GM18520 (cell line): ENCODE results near the gene TRIM26.
A peak's percentile ranks its signal among the peaks of the same experiment; 100 is the strongest.

ENCODE experiments used
- ATAC-seq: cut with Tn5 transposase; IDR thresholded peaks from one replicate; pipeline ENCODE4 v1.9.1; 2021; ENCODE audit not compliant: unreplicated experiment

The TRIM26 gene

DNA sequence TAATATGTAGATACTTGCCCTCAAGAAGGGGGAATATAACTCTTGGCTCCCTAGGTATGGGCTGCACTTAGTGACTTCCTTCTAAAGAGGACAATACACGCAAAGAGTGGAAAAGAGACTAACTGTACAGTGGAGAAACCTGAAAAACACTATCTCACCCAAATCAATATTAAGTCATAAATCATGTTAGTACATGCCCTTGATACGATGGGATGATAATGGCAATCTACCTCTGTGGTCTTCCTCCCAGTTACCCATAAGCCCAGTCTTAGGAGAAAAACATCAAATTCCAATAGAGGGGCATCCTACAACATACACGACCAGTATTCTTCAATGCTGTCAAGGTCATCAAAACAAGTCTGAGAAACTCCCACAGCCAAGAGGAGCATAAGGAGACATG lies 1.3 kb downstream of the TRIM26 start:
- no peak for ATAC-seq

DNA sequence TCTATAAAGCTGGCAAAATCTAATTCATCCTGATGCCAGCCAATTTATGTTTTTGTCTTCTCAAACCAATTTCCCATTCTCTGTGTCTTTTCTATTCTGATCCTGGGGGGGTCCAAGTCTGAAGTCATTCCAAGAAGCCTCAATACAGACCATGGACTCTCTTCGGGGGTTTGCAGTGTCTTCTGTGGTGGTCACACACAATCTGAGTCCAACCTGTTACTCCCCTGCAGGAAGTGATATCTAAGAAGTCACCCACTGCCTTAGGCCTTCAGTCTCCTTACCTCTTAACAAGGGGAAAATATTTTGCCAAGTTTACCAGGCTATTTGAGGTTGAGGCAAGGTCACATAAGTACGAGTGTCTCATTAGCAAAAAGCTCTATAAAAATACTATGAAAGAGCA lies 1.9 kb downstream of the TRIM26 start:
- no peak for ATAC-seq

DNA sequence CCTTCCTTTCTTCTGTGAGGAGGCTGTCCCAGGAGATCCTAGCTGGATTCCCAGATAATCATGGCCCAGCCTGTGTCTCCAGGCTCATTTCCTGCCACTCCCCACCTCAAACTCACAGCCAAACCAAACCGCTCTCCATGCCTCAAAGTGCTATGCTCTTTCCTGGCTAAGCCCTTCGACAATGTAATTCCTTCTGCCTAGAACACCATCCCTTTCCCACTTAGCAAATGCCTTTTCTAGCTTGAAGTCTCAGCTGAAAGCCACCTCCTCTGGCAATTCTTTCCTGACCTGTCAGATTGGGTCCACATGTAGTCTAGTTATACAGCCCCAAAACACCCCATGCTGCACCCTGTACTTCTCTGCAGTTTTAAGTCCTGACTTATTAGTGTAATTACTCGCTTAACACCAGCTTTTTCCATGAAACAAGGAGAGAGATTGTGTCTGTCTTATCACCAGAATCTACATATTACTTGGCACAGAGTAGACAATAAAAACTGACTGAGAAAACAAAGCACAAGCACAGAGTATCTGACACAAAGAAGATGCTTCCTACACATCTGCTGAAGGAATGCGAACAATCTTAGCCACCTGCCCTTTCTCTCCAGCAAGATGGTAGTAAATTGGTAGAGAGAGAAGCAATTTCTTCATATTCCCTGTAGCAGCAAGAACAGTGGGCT lies 5.4 kb downstream of the TRIM26 start:
- no peak for ATAC-seq

DNA sequence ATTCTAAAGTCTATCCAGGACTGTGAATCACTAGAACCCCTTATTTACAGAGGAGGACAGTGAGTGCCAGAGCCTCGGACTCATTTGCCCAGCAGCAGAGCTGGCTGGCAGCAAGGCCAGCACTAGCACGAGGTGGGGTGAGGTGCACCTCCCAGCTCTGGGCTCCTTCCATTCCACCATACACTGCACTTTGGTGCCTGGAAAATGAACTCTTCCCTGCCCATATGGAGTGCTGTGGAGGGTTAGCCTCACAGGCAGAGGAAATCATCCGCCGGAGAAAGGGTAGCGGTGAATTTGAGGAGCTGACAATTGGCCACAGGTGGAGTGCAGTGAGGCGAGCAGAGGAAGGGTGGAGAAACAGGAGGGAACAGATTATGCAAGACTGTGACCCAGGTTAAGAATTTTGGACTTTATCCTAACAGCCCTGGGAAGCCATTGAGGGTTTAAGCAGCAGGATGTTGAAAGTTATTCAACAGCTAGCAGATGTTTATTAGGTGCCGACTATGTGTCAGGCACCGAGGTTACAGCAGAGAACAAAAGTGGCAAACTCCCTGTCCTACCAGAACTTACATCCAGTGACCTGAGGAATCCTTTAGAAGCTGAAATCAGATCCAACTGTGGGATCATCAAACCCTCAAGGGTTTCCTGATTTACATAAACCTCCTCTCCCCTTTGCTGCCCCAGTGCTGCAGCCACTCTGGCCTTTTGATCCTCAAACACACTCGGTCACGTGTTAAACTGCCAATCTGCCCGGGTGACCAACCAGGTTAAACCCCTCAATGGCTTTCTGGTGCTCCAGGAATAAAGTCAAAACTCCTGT lies 6.2 kb downstream of the TRIM26 start:
- ATAC-seq: no peak

DNA sequence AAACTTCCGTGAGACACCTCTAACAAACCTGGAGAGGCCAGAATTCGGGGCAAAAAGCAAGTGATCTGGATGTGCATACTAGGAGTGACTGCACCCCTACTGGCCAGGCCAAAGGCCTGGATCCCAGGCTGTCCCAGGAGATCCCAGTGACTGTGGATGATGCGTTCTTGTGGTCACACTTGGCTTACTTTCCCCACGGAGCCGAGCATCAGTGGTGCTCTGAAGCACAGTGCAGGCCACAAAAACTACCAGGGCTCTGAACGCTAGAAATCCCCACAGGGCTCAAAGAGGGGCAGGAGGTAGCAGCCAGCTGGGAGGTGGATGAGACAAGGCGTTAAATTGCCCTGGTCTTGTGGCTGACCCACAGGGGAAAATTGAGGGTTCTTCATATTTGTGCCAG lies 7.1 kb downstream of the TRIM26 start:
- ATAC-seq: no peak

DNA sequence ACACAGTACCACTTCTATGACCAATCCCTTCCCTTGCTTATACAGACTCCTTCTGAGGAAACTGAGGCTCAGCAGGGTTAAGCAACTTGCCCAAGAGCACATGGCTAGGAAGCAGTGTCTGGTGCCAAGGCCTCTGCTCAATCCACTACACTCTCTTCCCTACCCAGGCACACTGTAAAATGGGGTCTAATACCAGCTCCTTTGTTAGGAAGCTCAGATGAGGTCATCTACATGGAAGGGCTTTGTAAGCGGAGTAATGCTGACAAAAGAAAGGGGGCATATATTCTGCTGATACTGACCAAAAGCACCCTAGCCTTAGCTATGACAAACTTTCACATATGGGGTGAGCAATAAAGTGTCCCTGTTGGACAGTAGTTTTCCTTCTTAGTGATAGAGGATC lies 9.1 kb downstream of the TRIM26 start:
- ATAC-seq: no peak

DNA sequence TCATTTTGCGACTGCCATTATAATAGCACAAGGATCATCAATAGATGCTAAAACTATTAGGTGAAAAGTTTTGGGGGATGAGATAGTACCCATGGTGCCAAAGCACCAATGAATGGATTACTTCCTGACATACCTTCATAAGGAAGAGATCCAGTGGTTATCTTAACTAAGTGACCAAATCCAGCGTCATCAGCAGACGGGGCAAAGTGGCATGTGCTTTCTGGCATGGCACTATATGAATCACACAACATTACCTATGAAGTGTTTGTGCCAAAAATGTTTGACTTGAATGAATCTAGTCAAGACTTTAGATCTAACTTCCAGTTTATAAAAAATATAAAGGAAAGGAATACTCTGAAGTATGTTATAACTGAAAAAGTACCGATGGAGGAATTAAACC lies 10.8 kb downstream of the TRIM26 start:
- no peak for ATAC-seq

DNA sequence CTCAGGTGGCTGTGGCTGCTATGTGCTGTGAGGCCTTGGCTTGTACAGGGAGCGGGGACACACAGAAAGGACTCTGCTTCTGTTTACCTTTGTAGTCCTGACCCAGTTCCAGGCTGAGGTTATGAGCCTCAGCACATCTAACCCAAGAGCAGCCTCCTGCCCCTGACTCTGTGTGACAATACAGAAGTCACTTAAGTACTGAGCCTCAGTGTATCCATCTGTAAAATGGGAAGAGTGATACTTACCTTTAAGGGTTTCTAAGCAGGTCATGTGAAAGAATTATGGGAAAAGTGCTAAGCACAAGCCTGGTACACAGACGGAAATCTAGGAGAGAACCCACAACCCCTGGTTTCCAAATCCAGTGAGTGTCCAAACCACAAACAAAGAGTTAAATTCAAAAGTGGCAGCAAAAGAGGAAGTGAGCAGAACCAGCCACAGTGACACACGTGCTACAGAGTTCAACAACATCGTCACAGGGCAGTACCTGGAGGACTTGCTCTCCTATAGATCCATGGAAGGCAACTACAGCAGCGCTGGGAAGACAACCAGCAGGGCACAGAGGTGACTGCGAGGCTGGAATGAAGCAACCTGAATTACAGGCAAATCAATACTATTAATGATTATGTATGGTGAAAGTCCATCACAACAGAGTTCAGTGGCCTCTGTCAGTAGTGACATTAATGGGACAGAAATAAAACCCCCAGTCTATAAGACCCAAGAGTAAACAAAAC lies 12.5 kb downstream of the TRIM26 start:
- peak; percentile 53 for ATAC-seq

DNA sequence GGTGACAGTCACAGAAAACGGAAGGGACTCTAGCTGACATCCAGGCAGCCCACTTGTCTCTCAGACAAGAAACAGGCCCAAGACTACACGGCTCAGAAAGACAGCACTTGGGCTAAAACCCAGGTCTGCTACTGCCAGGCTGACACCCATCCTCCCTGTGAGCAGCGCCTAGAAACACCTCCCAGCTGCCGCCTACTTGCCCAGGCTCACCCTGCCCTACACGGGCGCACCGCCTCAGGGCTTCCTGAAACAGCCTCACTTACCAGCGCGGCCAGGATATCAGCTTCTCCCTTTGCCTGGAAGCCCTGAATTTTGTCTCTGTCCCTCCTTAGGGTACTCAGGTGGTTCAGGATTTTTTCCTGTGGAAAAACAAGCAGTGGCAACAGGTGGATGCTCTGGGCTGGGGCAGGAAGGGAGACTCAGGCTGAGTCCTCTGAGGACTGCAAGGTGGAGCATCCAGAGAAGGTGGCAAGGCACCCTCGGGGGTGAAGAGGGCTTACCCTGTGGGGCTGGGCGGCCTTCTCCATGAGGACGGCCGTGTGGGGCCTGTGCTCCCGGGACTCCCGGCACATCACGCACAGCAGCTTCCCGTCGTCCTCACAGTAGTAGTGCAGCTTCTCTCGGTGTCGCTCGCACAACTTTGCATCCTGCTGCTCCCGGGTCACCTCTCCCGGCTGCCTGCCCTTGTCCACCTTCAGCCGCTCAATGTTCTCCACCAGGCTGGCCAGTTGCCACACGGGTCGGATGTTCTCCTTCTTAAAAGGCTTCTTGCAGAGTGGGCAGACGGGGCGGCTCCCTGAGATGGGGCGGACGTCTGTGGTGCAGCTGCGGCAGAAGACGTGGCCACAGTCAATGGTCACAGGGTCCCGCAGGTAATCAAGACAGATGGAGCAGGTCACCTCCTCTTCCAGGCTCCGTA lies 14.8 kb downstream of the TRIM26 start:
- no peak for ATAC-seq

DNA sequence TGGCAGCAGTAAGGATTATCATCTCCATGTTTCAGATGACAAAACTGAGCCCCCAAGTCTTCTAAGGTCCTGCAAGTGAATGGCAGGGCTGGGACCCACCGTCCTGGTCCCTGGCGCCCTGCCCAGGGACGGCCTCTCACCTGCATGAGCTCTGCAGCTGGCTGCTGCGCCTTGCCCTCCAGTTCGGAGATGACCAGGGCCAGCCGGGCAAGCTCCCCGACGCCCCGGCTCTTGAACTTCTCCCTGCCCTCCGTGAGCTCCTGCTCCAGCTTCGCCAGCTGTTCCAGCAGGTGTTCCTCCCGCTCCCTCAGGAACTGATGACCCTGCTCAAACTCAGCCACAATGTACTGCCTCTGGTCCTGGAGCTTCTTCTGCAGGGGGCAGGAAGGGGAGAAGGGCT lies 16.8 kb downstream of the TRIM26 start:
- no peak for ATAC-seq

DNA sequence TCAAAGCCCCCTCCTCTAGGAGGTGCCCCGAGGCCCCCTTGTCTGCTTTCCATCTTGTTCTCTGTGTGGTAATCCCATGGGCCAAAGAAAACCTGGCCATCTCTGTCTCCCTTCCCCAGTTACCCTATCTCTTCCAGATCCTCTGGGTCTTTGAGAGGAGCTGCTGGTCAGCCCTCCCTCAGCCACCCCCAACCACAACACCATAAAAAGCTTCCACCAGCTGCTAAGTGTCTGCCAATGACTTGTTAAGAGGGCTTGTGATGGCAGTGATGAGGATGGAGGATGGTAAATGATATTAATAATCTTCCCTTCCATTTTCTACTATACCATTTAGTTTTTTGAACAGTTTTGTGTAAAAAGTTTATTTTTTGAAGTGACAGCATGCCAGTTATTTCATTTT lies 17.3 kb downstream of the TRIM26 start:
- no peak for ATAC-seq

DNA sequence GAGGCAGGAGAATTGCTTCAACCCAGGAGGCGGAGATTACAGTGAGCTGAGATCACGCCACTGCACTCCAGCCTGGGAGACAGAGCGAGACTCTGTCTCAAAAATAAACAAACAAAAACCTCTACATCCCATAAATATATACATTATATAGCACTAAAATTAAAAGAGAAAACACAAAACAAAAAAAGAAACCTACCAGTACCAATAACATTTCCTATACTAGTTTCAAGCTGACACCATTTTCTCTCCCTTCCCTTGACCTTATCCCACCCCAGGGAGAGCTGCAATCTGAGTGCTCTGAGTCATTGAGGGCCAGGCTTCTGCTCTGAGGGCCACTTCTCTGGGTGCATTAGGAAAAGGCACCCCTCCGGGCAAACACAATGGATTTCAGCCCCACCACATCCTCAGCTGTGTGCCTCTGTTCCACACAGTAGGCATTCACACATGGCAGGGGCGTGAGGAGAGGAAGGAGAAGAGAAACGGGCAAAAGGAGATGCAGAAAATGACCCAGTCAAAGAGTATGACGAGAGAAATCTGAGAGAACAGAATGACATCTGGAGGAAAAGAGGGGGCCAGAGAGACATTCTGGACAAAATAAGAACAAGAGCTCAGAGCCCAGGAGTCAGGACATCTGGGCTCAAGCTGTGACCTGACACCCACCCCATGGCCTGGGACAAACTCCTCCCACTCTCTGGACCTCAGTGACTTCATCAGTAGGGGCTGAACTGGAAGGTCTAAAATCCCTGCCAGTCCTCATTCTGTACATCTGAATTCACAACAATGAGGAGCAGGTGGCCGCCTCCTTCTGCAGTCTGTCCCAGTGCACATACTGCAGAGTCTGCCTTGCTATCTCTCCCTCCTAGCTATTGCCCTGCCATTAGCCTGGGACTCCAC lies 18.2 kb downstream of the TRIM26 start:
- ATAC-seq: no peak

DNA sequence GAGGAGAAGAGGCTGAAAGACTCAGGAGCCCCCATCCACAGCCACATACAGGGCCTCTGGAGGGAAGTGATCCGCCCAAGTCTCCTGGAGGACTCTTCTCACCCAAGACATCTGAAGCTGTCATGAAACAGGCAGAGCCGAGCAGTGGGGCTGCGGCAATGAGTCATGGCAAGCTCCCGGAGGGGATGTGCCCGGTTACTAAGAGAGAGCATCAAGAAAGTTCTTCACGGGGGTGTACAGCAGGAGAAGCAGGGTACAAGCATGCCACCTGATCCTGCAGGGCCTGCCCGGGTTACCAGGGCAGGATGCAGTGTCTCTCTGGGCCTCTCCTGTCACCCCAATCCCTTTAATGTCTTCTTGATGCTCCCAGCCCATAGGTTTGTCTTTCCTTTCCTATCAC lies 21.1 kb downstream of the TRIM26 start:
- ATAC-seq: no peak

DNA sequence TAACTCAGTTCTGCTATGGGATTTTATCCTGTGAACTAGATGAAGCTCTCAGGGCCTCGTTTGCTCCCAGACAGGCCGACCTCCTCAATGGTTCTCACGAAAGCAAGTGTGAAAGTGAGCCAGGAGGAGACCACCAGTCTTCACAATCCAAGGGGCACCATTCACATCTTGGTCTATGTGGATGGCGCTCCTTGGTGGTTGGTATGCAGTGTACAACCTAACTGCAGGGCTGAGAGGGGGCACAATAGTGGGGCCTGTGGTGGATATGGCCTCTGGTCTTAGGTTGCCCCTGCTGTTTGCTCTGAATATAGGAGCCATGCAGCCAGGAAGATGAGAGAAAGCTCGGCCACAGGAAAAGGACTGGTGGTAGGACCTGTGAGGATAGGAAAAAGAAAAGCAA lies 24.7 kb downstream of the TRIM26 start:
- ATAC-seq: no peak

DNA sequence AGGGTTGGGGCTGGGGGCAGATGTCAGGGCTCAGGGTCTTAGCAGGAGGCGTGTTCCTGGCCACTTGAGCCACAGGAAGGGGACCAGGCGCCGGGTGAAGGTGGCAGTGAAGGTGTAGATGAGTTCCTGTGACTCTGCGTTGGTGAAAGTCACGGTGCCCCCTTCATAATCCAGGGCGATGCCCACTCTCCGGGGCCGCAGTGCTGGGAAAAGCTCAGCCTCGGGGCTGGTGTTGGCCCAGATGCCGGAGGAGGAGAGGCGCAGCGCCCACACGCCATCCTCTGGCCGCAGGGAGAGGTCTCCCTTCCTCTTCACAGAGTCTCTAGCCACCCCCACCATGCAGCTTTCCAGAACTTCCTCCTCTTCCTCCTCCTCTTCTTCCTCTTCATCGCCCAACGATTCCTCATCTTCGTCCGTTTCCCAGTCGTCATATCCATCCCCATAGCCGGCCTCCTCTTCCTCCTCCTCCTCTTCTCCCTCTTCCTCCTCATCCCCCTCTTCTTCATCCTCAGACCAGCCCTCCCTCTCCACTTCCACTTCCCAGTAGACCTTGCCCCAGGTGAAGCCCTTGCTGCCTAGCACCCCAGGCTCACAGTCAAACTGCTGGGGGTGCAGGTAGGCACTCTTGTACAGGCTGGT lies 27.2 kb downstream of the TRIM26 start:
- ATAC-seq: no peak

DNA sequence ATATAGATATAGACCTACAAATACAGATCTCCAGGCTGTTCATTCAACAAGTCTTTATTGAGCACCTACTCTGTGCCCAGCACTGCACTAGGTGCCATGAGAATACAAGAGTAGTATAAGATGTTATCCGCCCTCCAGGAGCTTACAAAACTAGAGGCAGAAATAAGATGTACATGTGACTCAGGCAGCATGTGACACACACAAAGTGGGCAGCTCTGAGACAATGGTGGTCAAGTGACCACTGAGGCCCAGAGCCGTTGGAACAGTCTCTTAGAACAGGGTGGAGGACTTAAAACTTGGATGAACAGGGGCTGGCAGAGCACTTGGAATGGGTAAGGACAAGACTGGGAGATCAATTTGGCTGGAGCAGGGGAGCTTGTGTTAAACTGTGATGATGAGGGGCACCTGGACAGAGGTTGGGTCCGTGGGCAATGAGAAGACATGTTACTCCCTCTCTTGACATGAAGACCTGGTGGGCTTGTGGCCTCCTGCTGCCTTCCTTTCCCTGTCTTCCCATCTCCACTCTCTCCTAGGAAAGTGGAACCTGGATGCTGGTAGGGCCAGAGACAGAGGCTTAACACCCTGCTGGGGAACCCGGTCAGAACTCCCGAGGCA lies 28.7 kb downstream of the TRIM26 start:
- ATAC-seq: no peak

DNA sequence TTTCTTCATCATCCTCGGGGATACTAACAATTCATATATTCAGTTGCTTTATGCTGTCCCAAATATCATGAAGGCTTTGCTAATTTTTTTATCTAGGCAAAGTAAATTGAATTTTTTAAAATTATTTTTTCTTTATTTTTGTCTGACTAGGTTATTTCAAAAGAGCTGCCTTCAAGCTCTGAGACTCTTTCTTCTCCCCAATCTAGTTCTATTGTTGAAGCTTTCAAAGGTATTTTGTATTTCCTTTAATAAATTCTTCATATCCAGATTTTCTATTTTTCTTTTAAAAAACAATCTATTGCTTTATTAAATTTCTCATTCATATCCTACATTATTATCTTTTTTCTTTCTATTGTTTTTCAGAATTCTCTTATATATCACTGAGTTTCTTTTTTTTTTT lies 33.1 kb downstream of the TRIM26 start:
- no peak for ATAC-seq

DNA sequence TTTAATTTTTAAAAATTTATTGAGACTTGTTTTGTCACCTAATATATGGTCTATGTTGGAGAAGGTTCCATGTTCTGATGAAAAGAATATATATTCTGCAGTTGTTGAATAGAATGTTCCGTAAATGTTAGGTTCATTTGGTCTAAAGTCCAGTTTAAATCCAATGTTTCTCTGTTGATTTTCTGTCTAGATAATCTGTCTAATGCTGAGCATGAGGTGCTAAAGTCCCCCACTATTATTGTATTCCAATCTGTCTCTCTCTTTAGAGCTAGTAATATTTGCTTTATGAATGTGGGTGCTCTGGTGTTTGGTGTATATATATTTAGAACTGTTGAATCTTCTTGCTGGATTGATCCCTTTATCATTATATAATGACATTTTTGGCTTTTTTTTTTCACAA lies 34.4 kb downstream of the TRIM26 start:
- ATAC-seq: no peak

DNA sequence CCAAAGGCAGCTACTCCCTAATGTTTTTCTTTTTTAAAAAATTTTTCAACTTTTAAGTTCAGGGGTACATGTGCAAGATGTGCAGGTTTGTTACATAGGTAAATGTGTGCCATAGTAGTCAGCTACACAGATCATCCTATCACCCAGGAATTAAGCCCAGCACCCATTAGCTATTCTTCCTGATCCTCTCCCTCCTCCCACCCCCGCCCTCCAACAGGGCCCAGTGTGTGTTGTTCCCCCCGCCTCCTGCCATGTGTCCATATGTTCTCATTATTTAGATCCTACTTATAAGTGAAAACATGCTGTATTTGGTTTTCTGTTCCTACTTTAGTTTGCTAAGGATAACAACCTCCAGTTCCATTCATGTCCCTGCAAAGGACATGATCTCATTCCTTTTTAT lies 37.4 kb downstream of the TRIM26 start:
- ATAC-seq: no peak
